ENCODE measurements around the gene DENND2C.

The DENND2C gene, protein sequence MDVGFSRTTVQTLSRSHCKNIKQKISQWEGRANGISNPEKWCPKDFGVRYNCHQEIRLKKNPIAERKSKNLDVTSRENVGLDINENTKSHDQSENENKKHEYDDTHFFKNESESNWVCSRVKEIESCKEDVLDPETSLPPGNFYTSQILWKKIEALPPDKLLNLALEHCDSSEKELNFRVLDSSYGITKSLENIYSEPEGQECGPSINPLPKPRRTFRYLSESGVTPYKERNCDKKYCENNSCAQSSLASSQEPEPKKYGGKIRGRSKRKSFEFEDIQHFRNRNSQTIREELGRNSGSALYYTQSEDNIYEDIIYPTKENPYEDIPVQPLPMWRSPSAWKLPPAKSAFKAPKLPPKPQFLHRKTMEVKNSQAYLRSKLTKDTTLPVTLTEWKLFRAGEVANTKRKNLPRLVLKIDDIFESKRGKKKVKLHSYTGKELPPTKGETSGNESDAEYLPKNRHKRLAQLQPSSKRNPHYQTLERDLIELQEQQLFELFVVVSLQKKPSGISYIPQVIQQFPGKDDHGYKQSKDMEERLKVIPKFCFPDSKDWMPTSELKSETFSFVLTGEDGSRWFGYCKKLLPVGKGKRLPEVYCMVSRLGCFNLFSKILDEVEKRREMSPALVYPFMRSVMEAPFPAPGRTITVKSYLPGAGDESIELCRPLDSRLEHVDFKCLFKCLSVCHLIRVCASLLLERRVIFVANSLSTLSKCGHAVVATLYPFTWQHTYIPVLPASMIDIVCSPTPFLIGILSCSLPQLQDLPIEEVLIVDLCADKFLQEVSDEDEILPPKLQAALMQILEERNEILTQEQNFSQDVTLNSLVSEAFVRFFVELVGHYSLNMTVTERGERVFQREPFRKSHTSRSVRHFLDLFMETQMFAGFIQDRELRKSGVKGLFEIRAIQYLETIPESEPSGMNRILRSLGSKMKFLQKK

DNA sequence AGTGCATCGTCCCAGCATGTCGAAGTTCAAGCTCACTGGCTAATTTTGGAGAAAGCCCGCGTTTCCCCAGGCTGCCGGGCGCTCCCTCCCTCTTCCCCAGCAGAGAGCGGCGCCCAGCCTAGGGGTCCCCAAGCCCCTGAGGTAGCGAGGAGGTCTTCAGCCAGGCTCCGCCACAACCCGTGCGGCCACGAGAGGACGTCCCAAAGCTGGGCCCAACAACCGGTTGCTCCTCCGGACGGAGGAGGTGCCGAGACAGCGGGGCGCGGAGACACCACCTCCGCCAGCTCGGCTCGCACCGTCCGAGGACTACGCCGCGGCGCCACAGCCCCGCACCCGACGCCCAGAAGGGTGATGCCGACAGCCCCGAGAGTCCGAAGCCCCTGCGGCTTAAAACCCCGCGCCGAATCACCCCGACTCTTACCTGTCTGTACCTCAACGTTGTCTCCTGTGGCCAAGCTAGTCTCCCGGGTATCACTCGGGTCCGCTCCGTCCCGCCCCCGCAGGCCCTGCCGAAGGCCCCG is at the start of gene DENND2C:
DENND2C (minus strand) TSS at position 488 of the 521 bp plus-strand sequence. CDS start 44,065 bp downstream, outside the sequence.
- no peak for DNase-seq (ENCODE audit: low spot score)

DNA sequence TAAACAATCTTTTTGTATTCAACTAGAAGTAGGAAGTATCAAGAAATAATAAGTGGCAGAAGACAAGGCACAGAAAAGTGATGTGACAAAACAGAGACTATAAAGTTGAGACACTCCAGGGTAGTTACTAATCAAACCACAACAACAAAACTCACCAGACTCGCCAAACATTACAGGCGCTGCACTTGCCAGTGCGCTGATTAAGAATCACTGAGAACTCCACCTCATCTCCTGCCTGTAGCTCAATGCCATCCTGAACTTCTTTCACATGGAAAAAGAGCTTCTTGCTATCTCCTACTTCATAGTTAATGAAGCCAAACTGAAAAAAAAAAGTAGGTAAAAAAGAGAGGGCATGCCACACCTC is 49.6 kb upstream of the DENND2C start:
- DNase-seq (ENCODE audit: low spot score): no peak

GRCh38 chr1:114718661-114719423 is 49.0 kb upstream of the DENND2C start:
- DNase-seq (ENCODE audit: low spot score): no peak

GRCh38 chr1:114716304-114717170 is 46.7 kb upstream of the DENND2C start, which contains the start of gene NRAS:
NRAS (minus strand) TSS chr1:114716771; CDS start chr1:114716160, 611 bp downstream.
- DNase-seq (ENCODE audit: low spot score): peak; percentile 94

DNA sequence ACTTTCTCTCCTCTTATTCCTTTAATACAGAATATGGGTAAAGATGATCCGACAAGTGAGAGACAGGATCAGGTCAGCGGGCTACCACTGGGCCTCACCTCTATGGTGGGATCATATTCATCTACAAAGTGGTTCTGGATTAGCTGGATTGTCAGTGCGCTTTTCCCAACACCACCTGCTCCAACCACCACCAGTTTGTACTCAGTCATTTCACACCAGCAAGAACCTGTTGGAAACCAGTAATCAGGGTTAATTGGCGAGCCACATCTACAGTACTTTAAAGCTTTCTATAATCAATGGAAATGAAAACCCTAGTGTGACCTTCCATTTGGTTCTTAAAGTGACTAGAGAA is 46.1 kb upstream of the DENND2C start:
- DNase-seq (ENCODE audit: low spot score): no peak

DNA sequence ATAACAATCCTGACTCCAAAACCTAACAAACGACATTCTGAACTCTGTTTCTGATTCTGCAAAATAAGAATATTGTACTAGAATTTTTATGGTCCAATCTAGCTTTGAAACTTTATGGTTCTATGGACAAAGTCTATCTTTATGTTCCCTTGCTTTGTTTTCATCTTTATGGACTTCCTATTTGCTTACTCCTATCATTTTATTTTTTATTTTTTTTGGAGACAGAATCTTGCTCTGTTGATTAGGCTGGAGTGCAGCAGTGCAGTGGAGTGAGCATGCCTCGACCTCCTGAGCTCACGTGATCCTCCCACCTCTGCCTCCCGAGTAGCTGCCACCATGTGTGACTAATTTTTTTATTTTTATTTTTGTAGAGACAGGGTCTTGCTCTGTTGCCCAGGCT is 43.1 kb upstream of the DENND2C start:
- DNase-seq (ENCODE audit: low spot score): no peak

DNA sequence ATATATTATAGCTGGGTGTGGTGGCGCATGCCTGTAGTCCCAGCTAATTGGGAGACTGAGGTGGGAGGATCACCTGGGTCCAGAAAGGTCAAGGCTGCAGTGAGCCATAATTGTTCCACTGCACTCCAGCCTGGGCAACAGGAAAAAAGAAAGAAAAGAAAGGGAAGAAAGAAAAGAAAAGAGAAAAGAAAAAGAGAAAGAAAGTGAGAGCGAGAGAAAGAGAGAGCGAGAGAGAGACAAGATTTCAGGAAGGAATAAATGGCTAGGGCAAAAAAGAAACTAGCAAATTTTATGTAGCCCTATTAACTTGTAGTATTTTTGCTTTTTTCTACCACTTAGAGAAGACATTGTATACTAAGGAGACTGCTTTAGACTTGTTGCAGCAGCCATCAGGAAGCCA is 40.5 kb upstream of the DENND2C start:
- DNase-seq (ENCODE audit: low spot score): no peak

DNA sequence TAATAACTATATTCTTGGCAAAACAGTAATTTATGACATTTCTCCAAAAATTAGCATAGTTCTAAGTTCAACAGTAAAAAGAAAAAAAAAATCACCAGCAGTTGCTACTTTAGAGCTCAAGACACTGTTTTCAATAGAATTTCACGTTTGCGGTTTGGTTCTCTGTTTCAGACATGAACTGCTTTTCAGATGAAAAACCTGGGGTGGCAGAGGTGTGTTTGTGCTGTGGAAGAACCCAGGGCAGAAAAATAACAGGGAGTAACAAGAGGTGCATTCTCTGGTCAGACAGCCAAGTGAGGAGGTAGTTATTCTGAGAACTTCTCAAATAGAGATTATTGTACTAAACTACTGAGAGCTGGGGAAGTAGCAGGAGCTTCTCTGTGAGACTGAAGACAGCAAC is 37.8 kb upstream of the DENND2C start:
- DNase-seq (ENCODE audit: low spot score): no peak

DNA sequence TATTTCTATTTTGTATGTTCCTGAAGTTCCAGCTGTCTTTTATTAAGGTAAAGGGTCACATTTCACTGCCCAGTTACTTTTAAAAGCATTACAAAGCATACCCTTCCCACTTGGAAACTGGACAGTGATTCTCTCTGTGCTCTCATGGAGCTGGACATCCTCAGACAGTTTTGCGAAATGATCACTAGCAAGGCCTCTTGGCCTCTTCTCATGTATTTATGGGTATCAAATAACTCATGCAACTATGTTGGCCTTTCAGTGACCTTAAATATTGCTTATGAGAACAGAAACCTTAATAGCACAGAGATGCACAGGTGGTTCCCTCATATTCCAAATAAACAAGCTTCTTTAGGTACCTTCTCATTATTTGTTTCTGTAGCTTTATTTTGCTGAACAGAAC is 33.4 kb upstream of the DENND2C start:
- DNase-seq (ENCODE audit: low spot score): no peak

GRCh38 chr1:114702737-114703136 is 32.9 kb upstream of the DENND2C start:
- DNase-seq (ENCODE audit: low spot score): no peak

DNA sequence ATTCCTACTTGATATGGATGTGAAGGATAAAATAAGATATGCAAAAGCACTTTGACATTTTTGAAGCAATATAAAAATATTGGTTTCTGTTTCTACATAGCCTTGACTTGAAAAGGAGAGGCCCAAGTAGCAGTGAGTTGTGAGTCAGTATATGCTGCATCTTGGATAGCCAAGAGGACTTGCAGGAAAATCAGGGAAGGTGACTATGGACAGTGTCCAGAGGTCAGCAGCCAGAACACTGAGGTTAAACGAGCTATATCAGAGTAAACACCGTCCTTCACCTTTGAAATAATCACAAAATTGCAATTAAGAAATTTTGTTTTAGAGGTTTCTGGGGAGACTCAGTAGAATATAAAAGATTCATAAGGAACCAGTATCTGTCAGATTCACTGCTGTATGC is 32.1 kb upstream of the DENND2C start:
- DNase-seq (ENCODE audit: low spot score): no peak

DNA sequence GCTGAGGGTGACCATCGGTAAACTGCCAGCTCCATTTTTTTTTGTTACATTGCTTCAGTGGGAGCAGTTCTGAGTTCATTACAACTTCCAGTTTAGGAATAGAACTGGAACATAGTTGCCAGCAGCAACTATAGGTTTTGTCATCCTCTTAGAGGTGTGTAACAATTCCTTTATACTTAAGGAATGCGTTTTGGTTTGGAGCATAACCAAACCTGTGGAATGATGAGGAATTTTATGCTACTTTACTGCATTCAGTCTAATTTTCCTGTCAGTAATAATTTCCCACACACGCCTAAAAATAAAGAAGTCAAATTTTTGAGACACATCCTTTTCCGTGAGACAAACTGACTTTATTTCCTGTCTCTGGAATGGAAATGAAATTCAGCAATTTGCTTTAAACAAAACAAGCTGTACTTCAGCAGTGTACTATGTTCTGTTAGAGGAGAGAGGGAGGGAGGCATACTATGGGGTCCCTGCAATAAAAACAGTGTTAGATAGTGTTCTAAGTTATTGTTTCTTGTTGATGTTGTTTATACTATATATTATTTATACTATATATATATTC is 30.3 kb upstream of the DENND2C start:
- no peak for DNase-seq (ENCODE audit: low spot score)

GRCh38 chr1:114696810-114697209 is 27.0 kb upstream of the DENND2C start:
- DNase-seq (ENCODE audit: low spot score): no peak

GRCh38 chr1:114695430-114696058 is 25.7 kb upstream of the DENND2C start, which contains the start of gene AMPD1:
AMPD1 (minus strand) TSS chr1:114695546; CDS start chr1:114695471, 75 bp downstream.
- DNase-seq (ENCODE audit: low spot score): no peak

- no peak for DNase-seq (ENCODE audit: low spot score)
Observed at GRCh38 chr1:114694540-114695310, 24.9 kb upstream of the DENND2C start.

GRCh38 chr1:114692947-114693346 is 23.1 kb upstream of the DENND2C start:
- no peak for DNase-seq (ENCODE audit: low spot score)

DNA sequence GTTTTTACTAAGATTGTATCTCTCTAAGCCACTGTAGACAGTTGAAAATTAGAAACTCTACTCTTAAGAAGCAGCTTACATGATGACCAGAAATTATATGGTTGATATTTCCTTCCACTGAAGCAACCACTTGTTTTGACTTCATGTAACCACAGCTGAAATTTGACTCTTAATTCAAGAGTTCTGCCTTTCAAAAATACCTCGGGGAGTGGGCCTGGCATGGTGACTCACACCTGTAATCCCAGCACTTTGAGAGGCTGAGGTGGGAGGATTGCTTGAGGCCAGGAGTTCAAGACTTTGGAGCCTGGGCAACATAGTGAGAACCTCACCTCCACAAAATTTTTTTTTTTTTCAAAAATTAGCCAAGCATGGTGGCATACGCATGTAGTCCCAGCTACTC is 21.2 kb upstream of the DENND2C start:
- no peak for DNase-seq (ENCODE audit: low spot score)

- no peak for DNase-seq (ENCODE audit: low spot score)
Observed at GRCh38 chr1:114690148-114690547, 20.3 kb upstream of the DENND2C start.

GRCh38 chr1:114688526-114688925 is 18.7 kb upstream of the DENND2C start:
- no peak for DNase-seq (ENCODE audit: low spot score)
